ENCODE data around the gene FCGR1A. TPM values are rescaled to one million over a fixed set of nuclear protein-coding genes. Genes with fewer than 3 reads are reported as not detected.
A peak's percentile ranks its signal among the peaks of the same experiment; 100 is the strongest.
"Not testable (repeated sequence)": the region's sequence is repeated elsewhere in the genome, so short reads cannot be mapped to it uniquely, and the experiment has no call there.

FCGR1A gene
- total RNA-seq, result not detected

DNA sequence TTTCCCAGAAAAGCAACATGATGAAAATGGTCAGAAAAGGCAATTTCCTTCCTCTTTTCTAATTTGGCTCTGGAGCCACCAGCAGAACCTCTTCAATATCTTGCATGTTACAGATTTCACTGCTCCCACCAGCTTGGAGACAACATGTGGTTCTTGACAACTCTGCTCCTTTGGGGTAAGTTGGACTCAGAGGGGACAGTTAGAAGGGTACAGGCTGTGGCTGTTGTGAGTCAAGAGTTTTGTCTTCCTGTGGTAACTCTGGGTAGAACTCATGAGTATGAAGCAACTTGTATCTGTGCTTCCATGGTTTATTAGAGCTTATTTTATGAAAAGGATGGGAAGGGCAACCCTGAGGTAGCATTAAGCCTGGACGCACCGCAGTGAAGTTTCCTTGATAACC, at the start of gene FCGR1A:
Gene FCGR1A (plus strand): TSS at position 95 of the 400 bp plus-strand sequence. CDS start 50 bp downstream, at position 145.
- not testable (repeated sequence) for H3K9me3 Mint-ChIP-seq; H3K36me3 Mint-ChIP-seq (ENCODE audit: insufficient read depth in 2 of 2); DNase-seq; H3K27me3 Mint-ChIP-seq (ENCODE audit: low read depth); H3K27ac Mint-ChIP-seq; H3K4me1 Mint-ChIP-seq (ENCODE audit: low read depth)
- H3K4me3 Mint-ChIP-seq, result peak within 1 kb of the TSS in 1 of 2 donors; percentile 75
- peak; percentile 44 to 52 for ATAC-seq (replicated peaks in 1 of 2)

DNA sequence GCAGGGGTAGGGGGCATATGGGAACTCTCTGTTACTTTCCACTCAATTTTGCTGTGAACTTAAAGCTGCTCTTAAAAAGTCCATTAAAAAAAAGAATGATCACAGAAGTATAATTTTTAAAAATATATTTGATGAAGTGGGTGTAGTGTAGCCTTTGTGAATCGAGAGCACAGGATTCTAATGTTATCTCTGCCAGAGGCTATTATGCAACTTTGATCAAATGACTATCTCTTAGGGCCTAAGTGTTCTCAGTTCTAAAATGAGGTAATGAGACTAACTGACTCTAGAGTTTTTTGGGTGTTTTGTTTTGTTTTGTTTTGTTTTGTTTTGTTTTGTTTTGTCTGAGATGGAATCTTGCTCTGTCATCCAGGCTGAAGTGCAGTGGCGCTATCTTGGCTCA, 49.7 kb upstream of the FCGR1A start:
- DNase-seq; H3K36me3 Mint-ChIP-seq (ENCODE audit: insufficient read depth in 2 of 2); H3K4me1 Mint-ChIP-seq (ENCODE audit: low read depth); ATAC-seq (replicated peaks in 1 of 2); H3K4me3 Mint-ChIP-seq; H3K27me3 Mint-ChIP-seq (ENCODE audit: low read depth); H3K27ac Mint-ChIP-seq; H3K9me3 Mint-ChIP-seq: not testable (repeated sequence)

DNA sequence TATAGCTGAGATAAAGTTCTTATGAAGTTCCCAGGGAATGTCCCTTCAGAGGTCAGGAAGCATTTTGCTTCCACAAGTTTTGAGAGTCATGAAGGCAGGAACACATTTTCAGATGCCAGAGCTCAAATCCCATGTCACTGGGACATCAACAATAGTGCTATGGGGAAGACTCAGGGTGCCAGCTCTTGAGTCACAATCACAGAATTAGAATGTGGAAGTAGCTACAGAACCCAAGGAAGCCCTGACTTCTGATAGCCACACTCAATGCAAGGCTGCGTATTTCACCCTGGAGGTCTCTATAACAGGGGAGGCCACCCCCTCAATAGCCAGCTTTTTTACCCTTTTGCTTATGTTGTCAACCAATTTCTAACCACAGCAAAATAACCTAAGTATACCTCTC, 47.8 kb upstream of the FCGR1A start:
- H3K27ac Mint-ChIP-seq; ATAC-seq (replicated peaks in 1 of 2); H3K4me3 Mint-ChIP-seq; H3K4me1 Mint-ChIP-seq (ENCODE audit: low read depth); H3K9me3 Mint-ChIP-seq; H3K27me3 Mint-ChIP-seq (ENCODE audit: low read depth); DNase-seq; H3K36me3 Mint-ChIP-seq (ENCODE audit: insufficient read depth in 2 of 2): not testable (repeated sequence)

DNA sequence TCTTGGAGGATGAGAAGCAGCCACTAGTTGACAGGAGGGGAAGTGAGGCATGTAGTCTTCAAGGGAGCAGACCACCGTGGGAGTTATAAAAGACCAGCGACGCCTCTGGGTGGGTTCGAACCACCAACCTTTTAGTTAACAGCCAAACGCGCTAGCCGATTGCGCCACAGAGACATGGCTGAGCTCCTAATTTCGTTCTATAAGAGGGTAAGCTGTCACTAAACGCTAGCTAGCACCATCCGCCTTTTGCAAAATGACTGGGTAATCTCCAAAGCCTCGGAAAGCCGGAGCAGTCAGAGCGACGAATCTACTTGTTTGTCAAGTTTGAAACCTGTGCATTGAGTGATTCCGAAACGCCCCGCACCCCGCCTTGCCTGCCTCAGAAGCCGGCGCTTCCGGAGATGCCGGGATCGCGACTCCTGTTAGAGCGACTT, 42.3 kb upstream of the FCGR1A start:
- ATAC-seq (replicated peaks in 1 of 2) (peak; percentile 91 to 92), DNase-seq (peak; percentile 66 to 73)
- not testable (repeated sequence) for H3K27me3 Mint-ChIP-seq (ENCODE audit: low read depth); H3K4me1 Mint-ChIP-seq (ENCODE audit: low read depth); H3K36me3 Mint-ChIP-seq (ENCODE audit: insufficient read depth in 2 of 2); H3K9me3 Mint-ChIP-seq
- H3K27ac Mint-ChIP-seq, result peak overlapping the region; percentile 93
- H3K4me3 Mint-ChIP-seq, result peak overlapping the region; percentile 71 to 80

DNA sequence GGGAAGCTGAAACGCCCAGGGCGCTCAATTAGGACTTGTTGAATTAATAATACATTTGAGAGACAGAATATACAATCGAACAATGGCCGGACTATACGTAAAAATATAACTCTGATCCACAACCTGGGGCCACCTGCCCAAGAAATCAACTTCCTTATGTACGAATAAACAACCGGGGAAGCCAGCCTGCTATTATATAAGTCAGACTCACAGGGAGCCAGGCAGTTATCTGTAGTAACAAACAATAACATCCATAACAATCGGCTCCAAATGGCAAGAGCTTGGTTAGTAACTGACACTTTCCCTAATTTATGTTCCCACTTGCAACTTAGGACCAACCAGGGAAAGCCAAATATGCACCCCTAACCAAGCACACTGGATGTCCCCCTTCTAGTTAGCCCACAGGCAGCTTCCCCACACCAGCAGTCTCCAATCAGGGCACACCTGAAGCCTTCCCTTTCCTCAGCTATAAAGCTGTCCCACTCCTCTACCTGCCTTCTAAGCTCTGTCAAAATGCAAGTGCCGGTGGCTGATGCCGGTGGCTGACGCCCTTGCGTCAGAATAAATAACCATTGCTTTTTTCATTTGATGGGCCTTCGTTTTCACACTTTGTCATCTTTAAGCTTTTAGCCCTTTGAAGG, 41.8 kb upstream of the FCGR1A start:
- not testable (repeated sequence) for H3K36me3 Mint-ChIP-seq (ENCODE audit: insufficient read depth in 2 of 2); DNase-seq; H3K27me3 Mint-ChIP-seq (ENCODE audit: low read depth); H3K9me3 Mint-ChIP-seq; H3K4me1 Mint-ChIP-seq (ENCODE audit: low read depth)
- Mint-ChIP-seq H3K4me3 (peak overlapping the region; percentile 71 to 80), H3K27ac (peak overlapping the region; percentile 93)
- ATAC-seq (replicated peaks in 1 of 2), result peak; percentile 38 to 45

DNA sequence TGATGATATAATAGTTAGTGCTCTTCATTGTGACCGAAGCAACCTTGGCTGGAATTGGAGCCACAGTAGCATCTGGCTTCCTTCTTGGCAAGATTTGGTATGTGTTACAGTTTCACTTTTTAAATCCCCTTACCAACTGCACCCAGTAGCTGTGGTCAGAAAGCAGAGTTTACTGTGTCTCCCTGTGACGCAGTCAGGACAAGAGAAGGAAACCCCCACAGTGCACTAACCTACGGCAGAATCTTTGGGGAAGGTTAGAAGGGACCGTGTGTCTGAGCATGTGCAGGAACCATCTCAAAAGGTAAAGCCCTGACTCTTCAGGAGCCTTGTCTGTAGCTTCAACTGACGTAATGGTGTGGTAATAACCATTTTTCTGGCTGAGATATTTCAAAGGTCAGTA, 40.6 kb upstream of the FCGR1A start:
- not testable (repeated sequence) for H3K27me3 Mint-ChIP-seq (ENCODE audit: low read depth); H3K36me3 Mint-ChIP-seq (ENCODE audit: insufficient read depth in 2 of 2)
- ATAC-seq (replicated peaks in 1 of 2), result peak; percentile 36 to 44

DNA sequence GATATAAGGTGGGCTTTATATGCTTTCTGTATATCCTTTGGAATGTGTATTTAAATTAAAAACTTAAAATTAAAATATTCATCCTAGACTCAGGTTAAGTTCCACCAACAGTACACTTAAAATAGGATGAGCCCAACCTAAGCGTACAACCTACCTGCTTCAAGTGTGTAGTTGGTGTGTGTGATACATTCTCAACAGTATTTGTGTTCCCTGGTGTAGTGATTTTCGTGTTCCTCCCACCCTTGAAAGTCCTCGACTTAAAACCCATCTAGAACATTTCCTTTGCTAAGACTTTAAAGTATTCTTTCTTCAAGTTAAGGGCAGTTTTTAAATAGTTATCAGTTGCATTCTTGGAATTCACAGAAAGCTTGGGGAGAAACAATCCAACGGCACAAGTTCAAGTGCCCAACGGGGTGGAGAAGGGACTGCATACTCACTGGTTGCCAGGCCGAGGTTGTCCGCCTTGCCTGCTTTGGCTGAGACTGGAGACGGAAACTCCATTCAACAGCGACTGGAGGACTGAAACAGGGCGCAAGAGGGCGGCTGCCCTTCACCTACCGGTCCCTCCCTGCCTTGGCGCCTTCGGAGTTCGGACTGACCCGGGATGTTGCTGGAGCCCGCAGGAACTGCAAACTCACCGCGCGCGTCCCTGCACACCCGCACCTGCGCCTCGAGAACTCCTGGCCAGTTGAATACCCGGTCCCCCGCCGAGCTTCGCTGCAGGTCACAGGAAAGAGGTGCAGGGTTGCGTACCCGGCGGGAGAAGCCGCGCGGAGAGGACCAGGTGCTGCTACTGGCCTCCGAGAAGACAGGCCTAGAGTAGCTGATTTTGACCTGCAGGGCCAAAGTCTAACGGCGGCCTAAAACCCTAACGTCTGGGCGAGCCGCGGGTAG, 35.8 kb upstream of the FCGR1A start:
- H3K4me1 Mint-ChIP-seq (ENCODE audit: low read depth); H3K27ac Mint-ChIP-seq; H3K27me3 Mint-ChIP-seq (ENCODE audit: low read depth); H3K36me3 Mint-ChIP-seq (ENCODE audit: insufficient read depth in 2 of 2); H3K9me3 Mint-ChIP-seq; ATAC-seq (replicated peaks in 1 of 2): not testable (repeated sequence)
- peak overlapping the region; percentile 20 to 72 for H3K4me3 Mint-ChIP-seq
- peak in 1 of 2 donors; percentile 12 for DNase-seq

More for the DNA sequence above, 40.6 kb upstream of the FCGR1A start:
- H3K4me3 Mint-ChIP-seq; DNase-seq; H3K9me3 Mint-ChIP-seq; H3K27ac Mint-ChIP-seq; H3K4me1 Mint-ChIP-seq (ENCODE audit: low read depth): not testable (repeated sequence)

DNA sequence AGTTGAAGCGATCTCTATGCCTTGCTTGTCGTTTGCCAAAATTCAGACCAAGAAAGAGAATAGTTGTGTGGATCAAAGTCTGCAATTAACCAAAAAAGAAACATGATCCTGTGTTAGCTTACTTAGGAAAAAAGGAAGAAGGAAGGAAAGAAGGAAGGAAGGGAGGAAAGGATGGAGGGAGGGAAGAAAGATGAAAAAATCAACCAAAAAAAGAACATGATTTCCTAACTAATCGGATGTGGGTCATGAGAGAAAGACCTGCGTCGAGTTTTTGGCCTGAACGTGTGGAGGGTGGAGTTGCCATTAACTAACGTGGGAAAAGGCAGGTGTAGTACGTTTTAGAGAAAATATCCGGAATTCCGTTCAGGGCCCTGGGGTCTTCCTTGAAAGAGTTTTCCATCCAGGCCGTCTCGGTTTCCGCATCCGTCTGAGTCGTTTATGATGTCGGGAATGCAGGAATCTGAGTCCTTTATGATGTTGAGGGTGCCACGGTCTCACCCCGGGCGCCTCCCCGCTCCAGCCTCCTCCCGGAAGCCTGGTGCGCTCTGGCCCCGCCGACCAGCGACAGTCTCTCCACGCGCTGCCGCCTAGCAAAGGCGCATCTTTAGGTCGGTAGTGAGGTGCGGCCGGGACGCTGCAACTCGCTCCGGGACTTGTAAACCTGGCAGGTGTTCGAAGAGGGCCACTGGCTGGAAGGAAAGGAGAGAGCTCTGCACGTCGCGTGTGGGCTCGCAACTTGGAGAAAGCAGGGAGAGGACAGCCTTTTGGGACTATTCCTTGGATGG, 34.9 kb upstream of the FCGR1A start:
- not testable (repeated sequence) for H3K9me3 Mint-ChIP-seq; H3K27ac Mint-ChIP-seq; H3K27me3 Mint-ChIP-seq (ENCODE audit: low read depth); H3K4me1 Mint-ChIP-seq (ENCODE audit: low read depth); DNase-seq; H3K36me3 Mint-ChIP-seq (ENCODE audit: insufficient read depth in 2 of 2)
- peak overlapping the region; percentile 72 to 73 for H3K4me3 Mint-ChIP-seq
- peak; percentile 69 to 83 for ATAC-seq (replicated peaks in 1 of 2)

DNA sequence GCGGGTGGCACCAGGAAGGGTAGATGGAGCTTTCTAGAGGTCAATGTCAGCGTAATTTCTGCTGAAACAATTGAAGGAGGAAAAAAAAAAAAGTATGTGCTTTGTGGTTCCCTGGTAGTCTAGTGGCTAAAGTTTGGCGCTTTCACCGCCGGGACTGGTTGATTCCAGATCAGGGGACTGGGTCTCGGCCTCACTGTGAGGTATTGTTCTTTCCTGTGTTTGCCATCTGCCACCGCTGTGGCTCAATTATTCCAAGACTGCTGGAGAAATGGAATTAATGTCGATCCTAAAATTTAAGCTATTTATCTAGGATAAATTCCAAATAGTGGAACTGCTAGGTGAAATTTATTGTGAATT, 34.4 kb upstream of the FCGR1A start:
- not testable (repeated sequence) for H3K27ac Mint-ChIP-seq; H3K4me1 Mint-ChIP-seq (ENCODE audit: low read depth); H3K9me3 Mint-ChIP-seq; ATAC-seq (replicated peaks in 1 of 2); DNase-seq; H3K27me3 Mint-ChIP-seq (ENCODE audit: low read depth); H3K36me3 Mint-ChIP-seq (ENCODE audit: insufficient read depth in 2 of 2)
- H3K4me3 Mint-ChIP-seq, result peak overlapping the region; percentile 72 to 73

DNA sequence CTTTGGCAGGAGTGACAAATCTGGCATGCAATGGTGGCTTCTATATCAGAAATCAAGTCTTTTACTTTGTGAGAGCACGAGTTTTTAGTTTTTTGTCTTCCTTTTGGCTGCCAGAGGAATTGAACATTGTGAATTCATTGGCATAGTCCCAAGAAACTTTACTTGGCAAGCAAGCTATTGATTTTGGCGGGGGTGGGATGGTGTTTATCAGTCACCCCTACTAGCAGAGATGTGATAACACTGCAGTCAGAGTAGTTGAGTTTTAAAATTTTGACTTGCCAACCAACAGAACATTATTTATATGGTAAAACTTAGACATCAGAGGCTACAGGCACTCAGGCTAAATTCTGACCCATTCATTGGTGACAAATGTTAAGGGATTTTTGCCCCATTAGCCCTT, 31.9 kb upstream of the FCGR1A start:
- H3K27ac Mint-ChIP-seq; H3K27me3 Mint-ChIP-seq (ENCODE audit: low read depth); H3K4me1 Mint-ChIP-seq (ENCODE audit: low read depth); ATAC-seq (replicated peaks in 1 of 2); DNase-seq; H3K36me3 Mint-ChIP-seq (ENCODE audit: insufficient read depth in 2 of 2); H3K4me3 Mint-ChIP-seq; H3K9me3 Mint-ChIP-seq: not testable (repeated sequence)

DNA sequence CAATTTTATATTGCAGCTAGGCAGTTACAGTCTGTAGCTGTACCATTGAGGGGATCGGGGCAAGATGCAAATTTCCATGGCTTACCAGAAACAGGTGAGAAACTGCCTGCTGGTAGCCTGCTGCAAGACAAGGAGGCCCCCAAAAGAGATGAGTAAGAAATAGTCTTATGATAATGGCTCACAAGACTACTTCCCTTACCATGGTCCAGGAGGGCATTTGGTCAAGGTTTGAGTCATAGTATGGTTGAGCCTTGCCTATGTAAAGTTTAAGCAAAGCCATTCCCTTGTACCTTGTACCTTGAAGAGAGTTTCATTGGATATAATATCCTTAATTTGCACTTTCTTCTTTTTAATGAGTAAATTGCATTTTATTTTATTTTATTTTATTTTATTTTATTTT, 30.3 kb upstream of the FCGR1A start:
- H3K4me3 Mint-ChIP-seq; ATAC-seq (replicated peaks in 1 of 2); DNase-seq; H3K4me1 Mint-ChIP-seq (ENCODE audit: low read depth); H3K27ac Mint-ChIP-seq; H3K36me3 Mint-ChIP-seq (ENCODE audit: insufficient read depth in 2 of 2); H3K9me3 Mint-ChIP-seq; H3K27me3 Mint-ChIP-seq (ENCODE audit: low read depth): not testable (repeated sequence)

DNA sequence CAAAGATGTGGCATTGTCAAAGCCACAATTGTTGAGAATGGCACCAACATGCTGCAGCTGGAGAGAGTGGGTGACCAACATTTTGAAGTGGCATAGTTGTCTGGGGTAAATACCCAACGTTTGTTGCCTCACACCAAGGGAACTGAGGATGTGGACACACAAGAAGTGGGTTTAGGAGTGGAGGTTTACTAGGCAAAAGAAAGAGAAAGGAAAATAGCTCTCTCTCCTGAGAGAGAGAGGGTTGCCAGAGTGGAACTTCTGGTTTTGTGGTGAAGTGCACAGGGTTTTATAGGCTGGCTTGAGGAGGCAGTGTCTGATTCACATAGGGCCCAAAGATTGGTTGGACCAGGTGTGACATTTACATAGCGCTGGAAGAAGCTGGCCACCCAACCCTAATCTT, 29.0 kb upstream of the FCGR1A start:
- not testable (repeated sequence) for H3K4me3 Mint-ChIP-seq; H3K27ac Mint-ChIP-seq; H3K36me3 Mint-ChIP-seq (ENCODE audit: insufficient read depth in 2 of 2); DNase-seq; ATAC-seq (replicated peaks in 1 of 2); H3K27me3 Mint-ChIP-seq (ENCODE audit: low read depth); H3K9me3 Mint-ChIP-seq; H3K4me1 Mint-ChIP-seq (ENCODE audit: low read depth)

DNA sequence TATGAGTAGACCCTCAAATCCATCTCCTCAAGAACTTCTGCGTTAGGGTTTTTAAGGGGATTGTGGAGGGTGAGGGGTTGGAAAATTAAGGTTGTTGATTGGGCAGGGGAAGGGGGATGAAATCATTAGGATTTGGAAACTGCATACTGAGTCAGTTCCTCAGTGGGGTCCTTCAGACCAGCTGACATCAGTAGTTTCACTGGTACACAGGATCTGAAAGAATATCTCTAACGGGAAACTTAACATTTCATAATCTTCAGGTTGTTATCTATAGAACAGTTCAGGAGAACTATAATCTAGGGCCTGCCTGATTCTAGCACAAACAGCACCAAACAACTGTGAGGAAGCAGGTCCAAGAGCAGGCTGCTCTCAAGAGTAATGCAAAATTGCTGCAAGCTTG, 27.2 kb upstream of the FCGR1A start:
- ATAC-seq (replicated peaks in 1 of 2); H3K4me1 Mint-ChIP-seq (ENCODE audit: low read depth); H3K36me3 Mint-ChIP-seq (ENCODE audit: insufficient read depth in 2 of 2); H3K4me3 Mint-ChIP-seq; H3K9me3 Mint-ChIP-seq; H3K27me3 Mint-ChIP-seq (ENCODE audit: low read depth); DNase-seq; H3K27ac Mint-ChIP-seq: not testable (repeated sequence)
